Measurements from ENCODE around the gene TREML4. TPM values are rescaled to one million over a fixed set of nuclear protein-coding genes. Genes with fewer than 3 reads are reported as not detected.

TREML4 gene
- polyA plus RNA-seq, 1 donor from 2014 or later, result not detected

GRCh38 chr6:41222045-41222444, 6.1 kb upstream of the TREML4 start:
- H3K27me3 ChIP-seq (ENCODE audit: insufficient read depth, low read depth, low read length), result no peaks in the 10 kb centered on the region
- no peak overlapping the region for H3K4me3 ChIP-seq (ENCODE audit: low read length)
- H2AFZ ChIP-seq (ENCODE audit: low read depth, low read length), result no peak overlapping the region
- H3K4me2 ChIP-seq (ENCODE audit: low read length), result no peak overlapping the region
- H4K20me1 ChIP-seq (ENCODE audit: insufficient read depth), result no peaks in the 10 kb centered on the region
- TF ChIP-seq POLR2AphosphoS5 (IDR thresholded peaks at IDR 0.05), result no peak
- TF ChIP-seq RAD21 (conservative IDR thresholded peaks at IDR 0.05), result no peak
- TF ChIP-seq CTCF (IDR thresholded peaks at IDR 0.05; ENCODE audit: poor library complexity, severe bottlenecking), result no peak
- TF ChIP-seq MXI1 (conservative IDR thresholded peaks at IDR 0.05; ENCODE audit: poor library complexity, severe bottlenecking), result no peak
- no peaks in the 10 kb centered on the region for H3K9me2 ChIP-seq (ENCODE audit: insufficient read depth, low read length)
- peaks cover 8% of the 10 kb centered on the region for H3K9me3 ChIP-seq (ENCODE audit: low read length)
- H3K9ac ChIP-seq (ENCODE audit: low read length), result no peak overlapping the region
- no peaks in the 10 kb centered on the region for H3K79me2 ChIP-seq (replicated peaks; ENCODE audit: insufficient read depth, low read length)
- no peak overlapping the region for H3K27ac ChIP-seq (ENCODE audit: low read length)
- no peaks in the 10 kb centered on the region for H3K36me3 ChIP-seq (ENCODE audit: insufficient read depth, low read length)
- H3F3A ChIP-seq (ENCODE audit: insufficient read depth, low read length, poor library complexity, severe bottlenecking), result no peaks in the 10 kb centered on the region

- H3K4me2 ChIP-seq (ENCODE audit: low read length), result no peak overlapping the region
- H3K79me2 ChIP-seq (replicated peaks; ENCODE audit: insufficient read depth, low read length), result no peaks in the 10 kb centered on the region
- no peaks in the 10 kb centered on the region for H3K36me3 ChIP-seq (ENCODE audit: insufficient read depth, low read length)
- H3K27ac ChIP-seq (ENCODE audit: low read length), result no peak overlapping the region
- H3K4me3 ChIP-seq (ENCODE audit: low read length), result no peak overlapping the region
- no peaks in the 10 kb centered on the region for H3K27me3 ChIP-seq (ENCODE audit: insufficient read depth, low read depth, low read length)
- H2AFZ ChIP-seq (ENCODE audit: low read depth, low read length), result no peak overlapping the region
- H3K9me2 ChIP-seq (ENCODE audit: insufficient read depth, low read length), result no peaks in the 10 kb centered on the region
- H3F3A ChIP-seq (ENCODE audit: insufficient read depth, low read length, poor library complexity, severe bottlenecking), result no peaks in the 10 kb centered on the region
- H3K9me3 ChIP-seq (ENCODE audit: low read length), result peaks cover 8% of the 10 kb centered on the region
- no peaks in the 10 kb centered on the region for H4K20me1 ChIP-seq (ENCODE audit: insufficient read depth)
- H3K9ac ChIP-seq (ENCODE audit: low read length), result no peak overlapping the region
- TF ChIP-seq EZH2 (IDR thresholded peaks at IDR 0.05; ENCODE audit: borderline replicate concordance, insufficient read depth, low read length, poor library complexity, severe bottlenecking) (no peak), EP300 (conservative IDR thresholded peaks at IDR 0.05; ENCODE audit: poor library complexity, severe bottlenecking) (no peak), MXI1 (conservative IDR thresholded peaks at IDR 0.05; ENCODE audit: poor library complexity, severe bottlenecking) (no peak), RAD21 (conservative IDR thresholded peaks at IDR 0.05) (no peak), POLR2AphosphoS5 (IDR thresholded peaks at IDR 0.05) (no peak), TAF1 (IDR thresholded peaks at IDR 0.05; ENCODE audit: low read depth) (no peak), CTCF (IDR thresholded peaks at IDR 0.05; ENCODE audit: poor library complexity, severe bottlenecking) (no peak), REST (IDR thresholded peaks at IDR 0.05; ENCODE audit: borderline replicate concordance) (no peak), SMC3 (conservative IDR thresholded peaks at IDR 0.05; ENCODE audit: poor library complexity) (no peak)
Measured at GRCh38 chr6:41222513-41222912, 5.6 kb upstream of the TREML4 start.
